HEK293 (cell line): ENCODE results near the gene HMCN2.

ENCODE experiments used
- CTCF ChIA-PET: fragments of 350-600 bp; formaldehyde crosslinking; extraction: SDS; loops from one replicate; lab custom pipeline; 2021; ENCODE audit warnings: antibody characterized with exemption; lab: Yijun Ruan, JAX
- POLR2A ChIA-PET: fragments of 300-600 bp; formaldehyde crosslinking; extraction: SDS; loops from one replicate; lab custom pipeline; 2020; ENCODE audit warnings: antibody characterized with exemption, inconsistent platforms; lab: Yijun Ruan, JAX
- H3K27ac ChIP-seq: fragments of 200-500 bp; sonication (Bioruptor generic); 2 replicates; pipeline ENCODE4 v1.5.1; 2014; ENCODE audit warnings: low read depth, low read length, control low read depth, inconsistent platforms; ENCODE audit errors: extremely low read depth
- H3K36me3 ChIP-seq, 2 experiments: fragments of 200-500 bp in 1 of 2; sonication (Bioruptor generic) in 1 of 2; 1 replicate in 1 of 2; 2 replicates in 1 of 2; pipeline ENCODE4 v1.5.1; 2014 to 2017; ENCODE audit warnings: inconsistent platforms in 2 of 2, low read length in 2 of 2; ENCODE audit not compliant: control insufficient read depth in 2 of 2, insufficient read depth in 1 of 2
- H3K4me1 ChIP-seq: fragments of 200-500 bp; sonication (Bioruptor generic); 2 replicates; pipeline ENCODE4 v1.5.1; 2014; ENCODE audit warnings: mild to moderate bottlenecking, low read length, inconsistent platforms; ENCODE audit not compliant: control insufficient read depth, insufficient read depth
- H3K4me3 ChIP-seq: 2 replicates; pipeline ENCODE4 v1.5.1; 2011; ENCODE audit warnings: low read depth, mild to moderate bottlenecking, control low read depth, low read length, moderate library complexity
- H3K9me3 ChIP-seq: fragments of 200-500 bp; sonication (Bioruptor generic); 2 replicates; pipeline ENCODE4 v1.5.1; 2014; ENCODE audit warnings: low read depth, low read length, inconsistent platforms; ENCODE audit not compliant: control insufficient read depth, insufficient read depth
- BCL11A ChIP-seq: fragments of 450-650 bp; formaldehyde crosslinking; IDR thresholded peaks from 2 replicates; pipeline ENCODE4 v1.5.1; 2016; ENCODE audit warnings: low read depth, missing biosample characterization, missing genetic modification characterization
- MZF1 ChIP-seq: fragments of 450-650 bp; formaldehyde crosslinking; IDR thresholded peaks from 2 replicates; pipeline ENCODE4 v1.5.1; 2017; ENCODE audit warnings: missing biosample characterization, missing genetic modification characterization, borderline replicate concordance
- YY1 ChIP-seq: fragments of 450-650 bp; formaldehyde crosslinking; IDR thresholded peaks from 2 replicates; pipeline ENCODE4 v1.5.1; 2018; ENCODE audit warnings: missing biosample characterization, missing genetic modification characterization
- ZBTB11 ChIP-seq: fragments of 450-650 bp; formaldehyde crosslinking; conservative IDR thresholded peaks from 2 replicates; pipeline ENCODE4 v1.5.1; 2016; ENCODE audit warnings: low read depth, missing biosample characterization, missing genetic modification characterization
- ZBTB48 ChIP-seq: fragments of 450-650 bp; formaldehyde crosslinking; IDR thresholded peaks from 2 replicates; pipeline ENCODE4 v1.5.1; 2016; ENCODE audit warnings: missing biosample characterization, missing genetic modification characterization
- ZBTB8A ChIP-seq: fragments of 450-650 bp; formaldehyde crosslinking; IDR thresholded peaks from 2 replicates; pipeline ENCODE4 v1.5.1; 2016; ENCODE audit warnings: missing biosample characterization, missing genetic modification characterization
- ZNF114 ChIP-seq: fragments of 450-650 bp; formaldehyde crosslinking; IDR thresholded peaks from 2 replicates; pipeline ENCODE4 v1.5.0; 2017; ENCODE audit warnings: missing biosample characterization, missing genetic modification characterization
- ZNF169 ChIP-seq: fragments of 450-650 bp; formaldehyde crosslinking; IDR thresholded peaks from 2 replicates; pipeline ENCODE4 v1.5.1; 2016; ENCODE audit warnings: missing biosample characterization, missing genetic modification characterization
- ZNF214 ChIP-seq: fragments of 450-650 bp; formaldehyde crosslinking; IDR thresholded peaks from 2 replicates; pipeline ENCODE4 v1.5.1; 2017; ENCODE audit warnings: missing biosample characterization, mild to moderate bottlenecking, missing genetic modification characterization, borderline replicate concordance
- ZNF266 ChIP-seq: fragments of 450-650 bp; formaldehyde crosslinking; IDR thresholded peaks from 2 replicates; pipeline ENCODE4 v1.5.1; 2016; ENCODE audit warnings: missing biosample characterization, missing genetic modification characterization, low read depth
- ZNF292 ChIP-seq: fragments of 450-650 bp; formaldehyde crosslinking; IDR thresholded peaks from 2 replicates; pipeline ENCODE4 v1.5.1; 2016; ENCODE audit warnings: low read depth, missing biosample characterization, missing genetic modification characterization, borderline replicate concordance
- ZNF394 ChIP-seq: fragments of 450-650 bp; formaldehyde crosslinking; IDR thresholded peaks from 2 replicates; pipeline ENCODE4 v1.5.1; 2016; ENCODE audit warnings: missing biosample characterization, missing genetic modification characterization, mild to moderate bottlenecking, moderate library complexity, borderline replicate concordance
- ZNF548 ChIP-seq: fragments of 450-650 bp; formaldehyde crosslinking; IDR thresholded peaks from 2 replicates; pipeline ENCODE4 v1.5.1; 2016; ENCODE audit warnings: missing biosample characterization, missing genetic modification characterization
- ZNF610 ChIP-seq: fragments of 450-650 bp; formaldehyde crosslinking; IDR thresholded peaks from 2 replicates; pipeline ENCODE4 v1.5.1; 2016; ENCODE audit warnings: missing biosample characterization, missing genetic modification characterization, borderline replicate concordance
- TF ChIP-seq, protein P1 (sequence below): fragments of 450-650 bp; formaldehyde crosslinking; IDR thresholded peaks from 2 replicates; pipeline ENCODE4 v1.5.1; 2017; ENCODE audit warnings: missing biosample characterization, missing genetic modification characterization
- TF ChIP-seq, protein P2 (sequence below): fragments of 450-650 bp; formaldehyde crosslinking; IDR thresholded peaks from 2 replicates; pipeline ENCODE4 v1.5.1; 2016; ENCODE audit warnings: missing biosample characterization, missing genetic modification characterization
- TF ChIP-seq, protein P3 (sequence below): fragments of 450-650 bp; formaldehyde crosslinking; IDR thresholded peaks from 2 replicates; pipeline ENCODE4 v1.5.1; 2016; ENCODE audit warnings: missing biosample characterization, missing genetic modification characterization, borderline replicate concordance

The HMCN2 gene

DNA sequence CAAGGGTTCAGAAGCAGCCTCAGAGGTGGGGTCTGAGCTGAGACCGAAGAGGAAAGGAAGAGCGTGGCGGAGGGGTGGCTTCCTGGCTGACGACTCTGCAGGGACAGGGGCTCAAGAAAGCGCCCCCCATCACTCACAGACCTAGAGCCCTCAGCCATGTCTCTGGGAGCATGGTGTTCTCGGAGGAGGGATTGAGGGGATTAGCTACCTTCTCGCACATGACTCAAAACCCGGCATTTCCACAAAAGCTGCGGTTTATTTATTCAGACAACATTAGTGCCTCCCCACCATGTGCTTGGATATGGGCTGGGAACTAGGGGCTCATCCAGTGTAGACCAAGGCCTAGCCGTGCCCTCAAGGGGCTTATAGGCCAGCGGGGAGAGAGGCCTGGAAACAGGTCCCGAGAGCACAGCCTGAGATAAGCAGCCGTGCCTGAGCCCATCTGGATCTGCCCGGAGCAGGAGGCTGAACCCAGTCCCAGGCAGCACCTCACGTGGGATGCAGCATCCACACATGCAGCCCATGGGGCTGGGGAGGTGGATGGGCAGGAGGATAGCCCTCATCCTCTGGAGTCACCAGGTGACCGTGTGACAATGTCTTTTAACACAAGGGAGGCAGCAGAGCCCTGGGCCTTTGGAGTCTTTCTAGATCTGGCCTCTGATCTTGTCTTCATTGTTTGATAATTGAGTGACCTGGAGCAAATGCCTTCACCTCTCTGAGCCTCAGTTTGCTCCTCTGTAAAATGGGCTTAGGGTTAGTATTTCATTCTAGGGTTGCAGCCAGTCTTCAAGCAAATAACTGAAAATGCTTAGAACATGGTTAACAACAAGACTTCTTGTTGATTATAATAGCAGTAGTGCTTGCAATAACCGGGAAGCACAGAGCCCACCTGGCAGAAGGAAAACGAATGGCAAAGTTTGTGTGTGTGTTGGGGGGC is 878 bp upstream of the HMCN2 start:
- TF ChIP-seq ZNF548 (tag by site-specific recombination) (no peak), MZF1 (tag by site-specific recombination) (no peak), ZBTB48 (no peak), ZNF394 (no peak), YY1 (no peak), BCL11A (tag by site-specific recombination) (no peak), ZBTB11 (tag by site-specific recombination) (no peak), ZBTB8A (tag by site-specific recombination) (no peak), ZNF214 (no peak), ZNF610 (tag by site-specific recombination) (no peak), ZNF169 (tag by site-specific recombination) (no peak), ZNF114 (tag by site-specific recombination) (no peak), ZNF266 (tag by site-specific recombination) (no peak), ZNF292 (tag by site-specific recombination) (no peak)
- TF ChIP-seq, protein P1, sequence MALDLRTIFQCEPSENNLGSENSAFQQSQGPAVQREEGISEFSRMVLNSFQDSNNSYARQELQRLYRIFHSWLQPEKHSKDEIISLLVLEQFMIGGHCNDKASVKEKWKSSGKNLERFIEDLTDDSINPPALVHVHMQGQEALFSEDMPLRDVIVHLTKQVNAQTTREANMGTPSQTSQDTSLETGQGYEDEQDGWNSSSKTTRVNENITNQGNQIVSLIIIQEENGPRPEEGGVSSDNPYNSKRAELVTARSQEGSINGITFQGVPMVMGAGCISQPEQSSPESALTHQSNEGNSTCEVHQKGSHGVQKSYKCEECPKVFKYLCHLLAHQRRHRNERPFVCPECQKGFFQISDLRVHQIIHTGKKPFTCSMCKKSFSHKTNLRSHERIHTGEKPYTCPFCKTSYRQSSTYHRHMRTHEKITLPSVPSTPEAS (tag by site-specific recombination), result no peak
- TF ChIP-seq, protein P2, sequence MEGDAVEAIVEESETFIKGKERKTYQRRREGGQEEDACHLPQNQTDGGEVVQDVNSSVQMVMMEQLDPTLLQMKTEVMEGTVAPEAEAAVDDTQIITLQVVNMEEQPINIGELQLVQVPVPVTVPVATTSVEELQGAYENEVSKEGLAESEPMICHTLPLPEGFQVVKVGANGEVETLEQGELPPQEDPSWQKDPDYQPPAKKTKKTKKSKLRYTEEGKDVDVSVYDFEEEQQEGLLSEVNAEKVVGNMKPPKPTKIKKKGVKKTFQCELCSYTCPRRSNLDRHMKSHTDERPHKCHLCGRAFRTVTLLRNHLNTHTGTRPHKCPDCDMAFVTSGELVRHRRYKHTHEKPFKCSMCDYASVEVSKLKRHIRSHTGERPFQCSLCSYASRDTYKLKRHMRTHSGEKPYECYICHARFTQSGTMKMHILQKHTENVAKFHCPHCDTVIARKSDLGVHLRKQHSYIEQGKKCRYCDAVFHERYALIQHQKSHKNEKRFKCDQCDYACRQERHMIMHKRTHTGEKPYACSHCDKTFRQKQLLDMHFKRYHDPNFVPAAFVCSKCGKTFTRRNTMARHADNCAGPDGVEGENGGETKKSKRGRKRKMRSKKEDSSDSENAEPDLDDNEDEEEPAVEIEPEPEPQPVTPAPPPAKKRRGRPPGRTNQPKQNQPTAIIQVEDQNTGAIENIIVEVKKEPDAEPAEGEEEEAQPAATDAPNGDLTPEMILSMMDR (tag by site-specific recombination), result no peak
- TF ChIP-seq, protein P3, sequence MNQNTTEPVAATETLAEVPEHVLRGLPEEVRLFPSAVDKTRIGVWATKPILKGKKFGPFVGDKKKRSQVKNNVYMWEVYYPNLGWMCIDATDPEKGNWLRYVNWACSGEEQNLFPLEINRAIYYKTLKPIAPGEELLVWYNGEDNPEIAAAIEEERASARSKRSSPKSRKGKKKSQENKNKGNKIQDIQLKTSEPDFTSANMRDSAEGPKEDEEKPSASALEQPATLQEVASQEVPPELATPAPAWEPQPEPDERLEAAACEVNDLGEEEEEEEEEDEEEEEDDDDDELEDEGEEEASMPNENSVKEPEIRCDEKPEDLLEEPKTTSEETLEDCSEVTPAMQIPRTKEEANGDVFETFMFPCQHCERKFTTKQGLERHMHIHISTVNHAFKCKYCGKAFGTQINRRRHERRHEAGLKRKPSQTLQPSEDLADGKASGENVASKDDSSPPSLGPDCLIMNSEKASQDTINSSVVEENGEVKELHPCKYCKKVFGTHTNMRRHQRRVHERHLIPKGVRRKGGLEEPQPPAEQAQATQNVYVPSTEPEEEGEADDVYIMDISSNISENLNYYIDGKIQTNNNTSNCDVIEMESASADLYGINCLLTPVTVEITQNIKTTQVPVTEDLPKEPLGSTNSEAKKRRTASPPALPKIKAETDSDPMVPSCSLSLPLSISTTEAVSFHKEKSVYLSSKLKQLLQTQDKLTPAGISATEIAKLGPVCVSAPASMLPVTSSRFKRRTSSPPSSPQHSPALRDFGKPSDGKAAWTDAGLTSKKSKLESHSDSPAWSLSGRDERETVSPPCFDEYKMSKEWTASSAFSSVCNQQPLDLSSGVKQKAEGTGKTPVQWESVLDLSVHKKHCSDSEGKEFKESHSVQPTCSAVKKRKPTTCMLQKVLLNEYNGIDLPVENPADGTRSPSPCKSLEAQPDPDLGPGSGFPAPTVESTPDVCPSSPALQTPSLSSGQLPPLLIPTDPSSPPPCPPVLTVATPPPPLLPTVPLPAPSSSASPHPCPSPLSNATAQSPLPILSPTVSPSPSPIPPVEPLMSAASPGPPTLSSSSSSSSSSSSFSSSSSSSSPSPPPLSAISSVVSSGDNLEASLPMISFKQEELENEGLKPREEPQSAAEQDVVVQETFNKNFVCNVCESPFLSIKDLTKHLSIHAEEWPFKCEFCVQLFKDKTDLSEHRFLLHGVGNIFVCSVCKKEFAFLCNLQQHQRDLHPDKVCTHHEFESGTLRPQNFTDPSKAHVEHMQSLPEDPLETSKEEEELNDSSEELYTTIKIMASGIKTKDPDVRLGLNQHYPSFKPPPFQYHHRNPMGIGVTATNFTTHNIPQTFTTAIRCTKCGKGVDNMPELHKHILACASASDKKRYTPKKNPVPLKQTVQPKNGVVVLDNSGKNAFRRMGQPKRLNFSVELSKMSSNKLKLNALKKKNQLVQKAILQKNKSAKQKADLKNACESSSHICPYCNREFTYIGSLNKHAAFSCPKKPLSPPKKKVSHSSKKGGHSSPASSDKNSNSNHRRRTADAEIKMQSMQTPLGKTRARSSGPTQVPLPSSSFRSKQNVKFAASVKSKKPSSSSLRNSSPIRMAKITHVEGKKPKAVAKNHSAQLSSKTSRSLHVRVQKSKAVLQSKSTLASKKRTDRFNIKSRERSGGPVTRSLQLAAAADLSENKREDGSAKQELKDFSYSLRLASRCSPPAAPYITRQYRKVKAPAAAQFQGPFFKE (tag by site-specific recombination), result no peak
- no peaks in the 10 kb centered on the region for H3K4me1 ChIP-seq
- no peaks in the 10 kb centered on the region for H3K36me3 ChIP-seq
- H3K9me3 ChIP-seq, result no peaks in the 10 kb centered on the region
- no peak overlapping the region for H3K27ac ChIP-seq
- POLR2A ChIA-PET, result interaction anchor here (0.9 kb wide), 1 partner anchor 11 kb away, joined by 3 read pairs; no protein-coding TSS in a partner anchor
- H3K4me3 ChIP-seq, result no peak overlapping the region
- CTCF ChIA-PET, result interaction anchor here (0.7 to 1.8 kb wide), 16 partner anchors 8 to 596 kb away, joined by 3 to 6 read pairs (median 4); no protein-coding TSS in a partner anchor
